ENCODE results near the gene FAM170A.

GRCh38 chr5:119656023-119656422, 26.7 kb downstream of the FAM170A start:
- no peak for TF ChIP-seq CTCF (IDR thresholded peaks at IDR 0.05 in 4 of 5, conservative IDR thresholded peaks at IDR 0.05 in 1 of 5)
- TF ChIP-seq POLR2A (IDR thresholded peaks at IDR 0.05), result no peak
